ENCODE measurements around the gene OTOP2.
"Not testable (repeated sequence)": the region's sequence is repeated elsewhere in the genome, so short reads cannot be mapped to it uniquely, and the experiment has no call there.

OTOP2 gene

GRCh38 chr17:74960570-74961342, 36.7 kb downstream of the OTOP2 start:
- H3K4me3 ChIP-seq (ENCODE audit: low read length), result no peak overlapping the region
- no peak for TF ChIP-seq ZNF274 (IDR thresholded peaks at IDR 0.05; ENCODE audit: low read depth, low read length)

GRCh38 chr17:74961657-74962350, 37.7 kb downstream of the OTOP2 start:
- H3K4me3 ChIP-seq (ENCODE audit: low read length), result no peak overlapping the region
- TF ChIP-seq ZNF274 (IDR thresholded peaks at IDR 0.05; ENCODE audit: low read depth, low read length), result no peak

GRCh38 chr17:74962622-74963394, 38.7 kb downstream of the OTOP2 start:
- no peak for TF ChIP-seq ZNF274 (IDR thresholded peaks at IDR 0.05; ENCODE audit: low read depth, low read length)
- no peak overlapping the region for H3K4me3 ChIP-seq (ENCODE audit: low read length)

GRCh38 chr17:74963656-74964055, 39.6 kb downstream of the OTOP2 start:
- no peak for TF ChIP-seq ZNF274 (IDR thresholded peaks at IDR 0.05; ENCODE audit: low read depth, low read length)
- no peak overlapping the region for H3K4me3 ChIP-seq (ENCODE audit: low read length)

GRCh38 chr17:74964246-74964761, 40.2 kb downstream of the OTOP2 start:
- no peak for TF ChIP-seq ZNF274 (IDR thresholded peaks at IDR 0.05; ENCODE audit: low read depth, low read length)
- H3K4me3 ChIP-seq (ENCODE audit: low read length), result no peak overlapping the region

GRCh38 chr17:74964988-74965622, 41.0 kb downstream of the OTOP2 start:
- no peak overlapping the region for H3K4me3 ChIP-seq (ENCODE audit: low read length)
- no peak for TF ChIP-seq ZNF274 (IDR thresholded peaks at IDR 0.05; ENCODE audit: low read depth, low read length)

GRCh38 chr17:74968361-74968780, 44.3 kb downstream of the OTOP2 start:
- no peak for TF ChIP-seq ZNF274 (IDR thresholded peaks at IDR 0.05; ENCODE audit: low read depth, low read length)

GRCh38 chr17:74969501-74969900, 45.4 kb downstream of the OTOP2 start:
- not testable (repeated sequence) for H3K4me3 ChIP-seq (ENCODE audit: low read length)

More at GRCh38 chr17:74968361-74968780, 44.3 kb downstream of the OTOP2 start:
- H3K4me3 ChIP-seq (ENCODE audit: low read length), result no peak overlapping the region

GRCh38 chr17:74970395-74970794, 46.3 kb downstream of the OTOP2 start:
- H3K4me3 ChIP-seq (ENCODE audit: low read length), result no peak overlapping the region
- TF ChIP-seq ZNF274 (IDR thresholded peaks at IDR 0.05; ENCODE audit: low read depth, low read length), result no peak

GRCh38 chr17:74971069-74971841, 47.2 kb downstream of the OTOP2 start:
- H3K4me3 ChIP-seq (ENCODE audit: low read length), result no peak overlapping the region
- no peak for TF ChIP-seq ZNF274 (IDR thresholded peaks at IDR 0.05; ENCODE audit: low read depth, low read length)

- no peak for TF ChIP-seq ZNF274 (IDR thresholded peaks at IDR 0.05; ENCODE audit: low read depth, low read length)
- H3K4me3 ChIP-seq (ENCODE audit: low read length), result no peak overlapping the region
Observed at GRCh38 chr17:74971842-74972106, 47.7 kb downstream of the OTOP2 start.

GRCh38 chr17:74972107-74972972, 48.3 kb downstream of the OTOP2 start, which contains the start of gene HID1:
Gene HID1 (minus strand): TSS chr17:74972759. CDS start chr17:74972656, 103 bp downstream.
- peak within 1 kb of the TSS; percentile 33; the same call in 1 of the 2 replicates for H3K4me3 ChIP-seq (ENCODE audit: low read length)
- TF ChIP-seq ZNF274 (IDR thresholded peaks at IDR 0.05; ENCODE audit: low read depth, low read length), result no peak

Data from GM08714 (cell line).